K562 (cell line): ENCODE results near the gene TTLL3. TPM values are rescaled to one million over a fixed set of nuclear protein-coding genes. Genes with fewer than 3 reads are reported as not detected.

Source experiments
- ATAC-seq: fragments of 200-7000 bp; cut with Tn5 transposase; 3 replicates; pipeline ENCODE4 v1.9.1; 2020; ENCODE audit warnings: moderate library complexity
- BruUV-seq: library from RNA; stranded (reverse); fragments of 400-500 nt; replicated peaks from 2 replicates; lab custom pipeline; 2021; lab: Mats Ljungman, UMichigan
- CTCF ChIA-PET: fragments of 300-600 bp; formaldehyde crosslinking; extraction: SDS; loops from one replicate; lab custom pipeline; 2021; ENCODE audit warnings: low intra/inter-chr PET ratio; lab: Yijun Ruan, JAX
- POLR2A ChIA-PET: fragments of 300-600, 350-650 bp; sonication (Branson Sonifier 250); formaldehyde crosslinking; extraction: SDS; loops from one replicate; lab custom pipeline; 2021; ENCODE audit warnings: antibody characterized with exemption, inconsistent platforms; lab: Yijun Ruan, JAX
- DNase-seq, 4 experiments: peaks; one replicate each; pipeline versions ENCODE4 v3.0.0 to v3.0.0-alpha.2; 2011 to 2018; ENCODE audit warnings: low spot score in 3 of 4, mixed read lengths in 3 of 4; ENCODE audit errors: extremely low read depth in 1 of 4
- FAIRE-seq: peaks from 2 replicates; lab custom pipeline; 2011; peaks lifted over from hg19 to GRCh38; lab: Jason Lieb, UNC
- H2AFZ ChIP-seq: 2 replicates; pipeline ENCODE4 v1.6.0; 2011; ENCODE audit warnings: low read depth, low read length, control low read depth, inconsistent platforms
- H3K27ac ChIP-seq: fragments of 200-600 bp; 3 replicates; pipeline ENCODE4 v1.8.0; 2011; ENCODE audit warnings: low read depth, mild to moderate bottlenecking, control low read depth, inconsistent platforms, low read length, moderate library complexity, mixed read lengths; ENCODE audit errors: extremely low read depth
- H3K27me3 ChIP-seq, 2 experiments: fragments of 300-600 bp in 1 of 2; 2 replicates in 1 of 2; 3 replicates in 1 of 2; pipeline versions ENCODE4 v1.6.0 to v1.8.0; 2011; ENCODE audit warnings: inconsistent platforms in 2 of 2, low read length in 2 of 2, mild to moderate bottlenecking in 1 of 2, mixed read lengths in 1 of 2, moderate library complexity in 1 of 2; ENCODE audit not compliant: control insufficient read depth in 2 of 2, insufficient read depth in 2 of 2
- H3K36me3 ChIP-seq: fragments of 300-600 bp; 3 replicates; pipeline ENCODE4 v1.8.0; 2011; ENCODE audit warnings: mild to moderate bottlenecking, low read length, inconsistent platforms; ENCODE audit not compliant: control insufficient read depth, insufficient read depth
- H3K4me1 ChIP-seq, 2 experiments: fragments of 200-600 bp in 1 of 2; replicated peaks in 1 of 2; 2 replicates in 1 of 2; 3 replicates in 1 of 2; pipeline versions ENCODE4 v1.5.1 to v1.8.0; 2011; ENCODE audit warnings: inconsistent platforms in 2 of 2, low read length in 2 of 2, mild to moderate bottlenecking in 1 of 2, mixed read lengths in 1 of 2, moderate library complexity in 1 of 2; ENCODE audit not compliant: control insufficient read depth in 2 of 2, insufficient read depth in 2 of 2
- H3K4me2 ChIP-seq: 2 replicates; pipeline ENCODE4 v1.6.1; 2011; ENCODE audit warnings: low read length, control low read depth, inconsistent platforms, mixed read lengths; ENCODE audit not compliant: insufficient read depth
- H3K4me3 ChIP-seq: fragments of 200-600 bp; sonication (generic), shearing (Covaris generic); 2 replicates; pipeline ENCODE4 v1.5.1; 2016; ENCODE audit warnings: control low read depth, inconsistent platforms
- H3K79me2 ChIP-seq: fragments of 200-600 bp; 3 replicates; pipeline ENCODE4 v1.8.0; 2011; ENCODE audit warnings: low read length, inconsistent platforms; ENCODE audit not compliant: control insufficient read depth, insufficient read depth
- H3K9ac ChIP-seq, 2 experiments: 2 replicates each; pipeline versions ENCODE4 v1.6.0 to v1.6.1; 2011; ENCODE audit warnings: low read depth in 2 of 2, low read length in 2 of 2, control low read depth in 1 of 2, inconsistent platforms in 1 of 2, mild to moderate bottlenecking in 1 of 2, mixed read lengths in 1 of 2; ENCODE audit not compliant: insufficient read depth in 1 of 2
- H3K9me1 ChIP-seq: one replicate; pipeline ENCODE4 v1.6.0; 2011; ENCODE audit warnings: inconsistent platforms, mild to moderate bottlenecking, low read length, moderate library complexity; ENCODE audit not compliant: control insufficient read depth, insufficient read depth
- H3K9me3 ChIP-seq: replicated peaks from 2 replicates; pipeline ENCODE4 v1.5.1; 2011; ENCODE audit warnings: low read depth, low read length, inconsistent platforms; ENCODE audit not compliant: control insufficient read depth, insufficient read depth
- H4K20me1 ChIP-seq: replicated peaks from 2 replicates; pipeline ENCODE4 v1.6.1; 2011; ENCODE audit warnings: low read length, inconsistent platforms, mixed read lengths; ENCODE audit not compliant: control insufficient read depth, insufficient read depth
- DEAF1 ChIP-seq: fragments of 450-650 bp; formaldehyde crosslinking; IDR thresholded peaks from 2 replicates; pipeline ENCODE4 v1.4.0; 2020; ENCODE audit warnings: mild to moderate bottlenecking, moderate library complexity
- HIVEP1 ChIP-seq: fragments of 250-450 bp; sonication (Bioruptor Pico); IDR thresholded peaks from 2 replicates; pipeline ENCODE4 v1.4.0; 2020; ENCODE audit warnings: mild to moderate bottlenecking
- MEF2A ChIP-seq: IDR thresholded peaks from 2 replicates; pipeline ENCODE4 v1.6.1; 2011; ENCODE audit warnings: low read depth, mild to moderate bottlenecking, low read length, moderate library complexity; ENCODE audit not compliant: control insufficient read depth
- MTA1 ChIP-seq: fragments of 450-650 bp; IDR thresholded peaks from 2 replicates; pipeline ENCODE4 v1.6.1; 2017; ENCODE audit warnings: borderline replicate concordance
- PTRF ChIP-seq: fragments of 450-650 bp; IDR thresholded peaks from 2 replicates; pipeline ENCODE4 v1.6.1; 2016; ENCODE audit warnings: mild to moderate bottlenecking, missing genetic modification characterization, missing compliant biosample characterization
- SPI1 ChIP-seq: IDR thresholded peaks from 2 replicates; pipeline ENCODE4 v1.6.1; 2011; ENCODE audit warnings: low read depth, low read length, control low read depth, borderline replicate concordance
- SRSF1 ChIP-seq: fragments of 200-400 bp; formaldehyde crosslinking; IDR thresholded peaks from 2 replicates; pipeline ENCODE4 v1.6.1; 2017; ENCODE audit warnings: mild to moderate bottlenecking, low read depth, low read length, moderate library complexity
- TAF7 ChIP-seq: fragments of 450-650 bp; IDR thresholded peaks from 2 replicates; pipeline ENCODE4 v1.6.1; 2016; ENCODE audit warnings: missing genetic modification characterization, missing compliant biosample characterization
- TCF3 ChIP-seq: sonication (generic); formaldehyde crosslinking; IDR thresholded peaks from 2 replicates; pipeline ENCODE4 v1.4.0; 2020; ENCODE audit warnings: mild to moderate bottlenecking, missing genetic modification reagents
- UBTF ChIP-seq, 2 experiments: IDR thresholded peaks; 2 replicates each; pipeline ENCODE4 v1.6.1; 2012; ENCODE audit warnings: improper control_type of control experiment in 2 of 2, low read depth in 2 of 2, low read length in 2 of 2, borderline replicate concordance in 1 of 2
- XRCC4 ChIP-seq: IDR thresholded peaks from one replicate; pipeline ENCODE4 v1.6.1; 2011; ENCODE audit not compliant: insufficient read depth, insufficient read length; ENCODE audit errors: extremely low read depth
- ZNF347 ChIP-seq: fragments of 450-650 bp; formaldehyde crosslinking; IDR thresholded peaks from 2 replicates; pipeline ENCODE4 v1.4.0; 2020; ENCODE audit warnings: low read depth, mild to moderate bottlenecking, moderate library complexity
- ZNF583 ChIP-seq: fragments of 250-450 bp; sonication (Bioruptor Pico); IDR thresholded peaks from 2 replicates; pipeline ENCODE4 v1.4.0; 2020
- ZNF75A ChIP-seq: fragments of 450-650 bp; formaldehyde crosslinking; IDR thresholded peaks from 2 replicates; pipeline ENCODE4 v1.4.0; 2020; ENCODE audit warnings: mild to moderate bottlenecking
- ZNF830 ChIP-seq: fragments of 250-450 bp; sonication (Bioruptor Pico); IDR thresholded peaks from 2 replicates; pipeline ENCODE4 v1.5.0; 2021; ENCODE audit warnings: mild to moderate bottlenecking
- WGBS: fragments of 100-300 bp; shearing (Covaris generic); methylation state at CpG from one replicate; pipeline ENCODE4 v1.1.6; 2016; ENCODE audit warnings: low coverage, mixed read lengths; ENCODE audit not compliant: insufficient coverage; ENCODE audit errors: missing lambda C conversion rate; 5-methylcytosine and 5-hydroxymethylcytosine counted together
- in situ Hi-C: fragments of 300-500 bp; cut with MboI; formaldehyde crosslinking; loops from 4 replicates; pipeline ENCODE4 v1.15.0; 2018; ENCODE audit warnings: inconsistent platforms, mixed read lengths
- intact Hi-C: fragments of 100-400 bp; cut with micrococcal nuclease; formaldehyde crosslinking; loops from 2 replicates; pipeline ENCODE4 v1.14.2; 2022
- polyA plus RNA-seq, 8 experiments: library from polyadenylated mRNA; depleted of rRNA in 4 of 8; stranded (reverse) in 5 of 8; unstranded in 3 of 8; fragments of >200 nt; fragmentation: Nextera tagmentation in 2 of 8; fragmentation: Illumina TruSeq in 1 of 8; extraction: Ambion mirVana in 2 of 8; extraction: Trizol in 1 of 8; gene quantifications; 2 replicates each; pipeline versions ENCODE4 v1.2.1 to v1.2.3, GENCODE V29; 2011 to 2014; ENCODE audit warnings: inconsistent platforms in 1 of 8, missing spikeins in 1 of 8
- total RNA-seq, 7 experiments: library from RNA; depleted of rRNA in 6 of 7; stranded (reverse); fragments of >200 nt in 6 of 7; fragmentation: Illumina TruSeq in 2 of 7; extraction: Trizol in 2 of 7; gene quantifications; 2 replicates each; pipeline versions ENCODE4 v1.2.1 to v1.2.3, GENCODE V29; 2011 to 2021; ENCODE audit warnings: low replicate concordance in 1 of 7

The TTLL3 gene
- total and polyA plus RNA-seq, 9 of the 15 experiments (the other 6 are each of a cell fraction or from before 2014, with no cell fraction given), result 8.9 to 106 (median 33.2) TPM

- TF ChIP-seq ZNF583 (no peak), ZNF830 (peak; percentile 21; the same call in 1 of the 2 replicates), TAF7 (tag) (no peak), ZNF75A (CRISPR knock-in tag) (no peak)
These were observed 33.8 kb downstream of the TTLL3 start, which contains the start of gene RPUSD3 (continued) for GRCh38 chr3:9843715-9844438.

GRCh38 chr3:9846231-9846630 is 36.2 kb downstream of the TTLL3 start:
- BruUV-seq, result no TSS peak
- H3K4me1 ChIP-seq, result peaks cover 7 to 22% of the 10 kb centered on the region in 2 experiments; a peak in 2 of 5 replicates
- H3K27me3 ChIP-seq, result no peaks in the 10 kb centered on the region
- CTCF ChIA-PET, result no interaction called here
- H2AFZ ChIP-seq, result no peak overlapping the region
- H3K9me1 ChIP-seq, result no peaks in the 10 kb centered on the region
- H3K4me3 ChIP-seq, result no peak overlapping the region
- H3K36me3 ChIP-seq, result peaks cover 14% of the 10 kb centered on the region
- no peak for DNase-seq
- no peak overlapping the region for H3K27ac ChIP-seq
- POLR2A ChIA-PET, result interaction anchor here (0.5 kb wide), 1 partner anchor 66 kb away, joined by 3 read pairs; no protein-coding TSS in a partner anchor
- H3K9ac ChIP-seq, result peak overlapping the region in 1 of 2 experiments; percentile 60; a peak in 2 of 4 replicates
- no peak for FAIRE-seq
- H3K9me3 ChIP-seq, result no peaks in the 10 kb centered on the region
- no peak overlapping the region for H3K4me2 ChIP-seq
- H4K20me1 ChIP-seq, result no peaks in the 10 kb centered on the region
- intact Hi-C loops, result loop anchor here (10.0 kb wide), 1 partner anchor 179 kb away; the partner anchor contains the start of gene FANCD2
- TF ChIP-seq MTA1 (no peak), XRCC4 (no peak), SPI1 (no peak), UBTF (IDR thresholded peaks at IDR 0.05; ENCODE audit: borderline replicate concordance in 1 of 2, low read depth in 2 of 2, low read length in 2 of 2) (no peak), ZNF347 (no peak), PTRF (tag) (no peak), DEAF1 (CRISPR knock-in tag) (no peak), SRSF1 (no peak), TCF3 (no peak), HIVEP1 (CRISPR knock-in tag) (no peak), MEF2A (no peak)
- ATAC-seq, result no peak
- H3K79me2 ChIP-seq, result peaks cover 15% of the 10 kb centered on the region
- in situ Hi-C loops, result loop anchor here (25.0 kb wide), 1 partner anchor 891 kb away; no protein-coding TSS in a partner anchor
- 66% methylated on average over 6 of the region's 6 CpGs for WGBS
